ENCODE results near the gene ITPR3. TPM values are rescaled to one million over a fixed set of nuclear protein-coding genes. Genes with fewer than 3 reads are reported as not detected.
"Not testable (repeated sequence)": the region's sequence is repeated elsewhere in the genome, so short reads cannot be mapped to it uniquely, and the experiment has no call there.

Gene ITPR3
- total RNA-seq, 2 donors from 2014 or later = 39.2 to 50.8 TPM

- Mint-ChIP-seq H3K36me3 (peaks cover 12 to 19% of the 10 kb centered on the region in 2 donors), H3K27ac (peak overlapping the region; percentile 81 to 93), H3K9me3 (no peaks in the 10 kb centered on the region)
- ATAC-seq (peak in 1 of 2 donors; percentile 38), DNase-seq (ENCODE audit: low spot score in 2 of 2) (no peak)
Measured at GRCh38 chr6:33622456-33623431, 1.6 kb downstream of the ITPR3 start.

DNA sequence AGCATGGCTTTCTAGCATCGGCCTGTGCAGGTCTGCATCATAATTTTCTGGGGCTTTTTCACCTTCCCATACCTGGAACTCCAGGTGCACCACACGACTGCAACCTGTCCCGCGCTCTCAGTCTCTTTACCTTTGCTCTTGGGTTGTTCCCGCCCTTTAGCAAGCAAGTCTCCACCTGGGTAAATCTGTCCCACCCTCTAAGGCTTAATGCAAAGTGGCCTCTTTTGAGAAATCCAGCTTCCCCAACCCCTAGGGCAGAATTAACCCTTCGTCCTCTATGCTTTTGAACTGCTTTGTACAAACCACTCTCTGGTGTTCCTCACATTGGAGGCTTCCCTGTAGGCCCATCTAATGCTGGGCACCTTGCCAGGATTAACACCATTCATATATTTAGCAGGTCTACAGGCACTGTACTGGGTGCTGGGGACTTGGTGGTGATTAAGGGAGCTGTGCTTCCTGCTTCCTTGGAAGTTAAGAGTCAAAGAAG is 2.8 kb downstream of the ITPR3 start:
- no peak for DNase-seq (ENCODE audit: low spot score in 2 of 2)
- no peak for ATAC-seq
- peak overlapping the region in 1 of 2 donors; percentile 57 for H3K27ac Mint-ChIP-seq
- H3K36me3 Mint-ChIP-seq = peaks cover 12 to 19% of the 10 kb centered on the region in 2 donors
- H3K9me3 Mint-ChIP-seq = no peaks in the 10 kb centered on the region

DNA sequence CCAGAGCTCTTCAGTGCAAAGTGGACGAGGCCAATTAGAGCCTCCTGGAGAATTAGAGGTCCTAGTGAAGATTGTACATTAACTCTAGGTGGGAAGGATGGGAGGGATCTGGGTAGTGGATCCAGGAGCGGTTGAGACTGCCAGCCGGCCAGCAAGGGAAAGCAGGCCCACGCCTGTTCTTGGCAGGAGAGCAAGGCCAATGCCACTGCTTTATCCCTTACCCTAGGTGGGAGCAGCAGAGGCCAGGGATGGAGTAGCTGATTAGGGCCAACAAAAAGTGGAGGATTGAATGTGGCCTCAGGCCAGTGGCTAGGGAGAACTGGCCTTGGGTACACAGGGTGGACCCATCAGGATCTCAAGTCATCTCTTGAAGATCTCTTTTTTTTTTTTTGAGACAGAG is 3.7 kb downstream of the ITPR3 start:
- Mint-ChIP-seq H3K36me3 (peaks cover 12 to 19% of the 10 kb centered on the region in 2 donors), H3K27ac (peak overlapping the region; percentile 58 to 78), H3K9me3 (no peaks in the 10 kb centered on the region)
- ATAC-seq (no peak), DNase-seq (ENCODE audit: low spot score in 2 of 2) (no peak)

DNA sequence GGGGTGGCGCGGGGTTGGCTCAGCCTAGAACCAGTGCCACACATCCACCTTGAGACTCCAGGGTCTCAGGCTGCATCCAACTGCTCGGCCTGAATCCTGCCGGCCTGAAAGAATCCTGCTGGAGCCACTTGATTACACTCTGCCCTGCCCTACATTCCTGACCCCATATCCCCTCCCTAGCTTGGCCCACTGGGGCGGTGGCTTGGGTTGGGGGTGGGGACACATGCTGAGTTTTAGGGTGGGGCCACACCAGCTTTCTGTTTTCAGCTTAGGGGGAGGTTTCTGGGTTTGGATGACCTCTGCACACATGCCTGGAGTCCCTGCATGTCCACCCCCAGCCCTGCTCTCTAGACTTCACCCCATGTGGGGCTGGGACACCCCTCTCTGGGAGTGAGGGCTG is 6.8 kb downstream of the ITPR3 start:
- Mint-ChIP-seq H3K9me3 (peaks cover 0 to 3% of the 10 kb centered on the region in 2 donors), H3K36me3 (peaks cover 7 to 20% of the 10 kb centered on the region in 2 donors), H3K27ac (no peak overlapping the region)
- DNase-seq (ENCODE audit: low spot score in 2 of 2) = no peak
- no peak for ATAC-seq

DNA sequence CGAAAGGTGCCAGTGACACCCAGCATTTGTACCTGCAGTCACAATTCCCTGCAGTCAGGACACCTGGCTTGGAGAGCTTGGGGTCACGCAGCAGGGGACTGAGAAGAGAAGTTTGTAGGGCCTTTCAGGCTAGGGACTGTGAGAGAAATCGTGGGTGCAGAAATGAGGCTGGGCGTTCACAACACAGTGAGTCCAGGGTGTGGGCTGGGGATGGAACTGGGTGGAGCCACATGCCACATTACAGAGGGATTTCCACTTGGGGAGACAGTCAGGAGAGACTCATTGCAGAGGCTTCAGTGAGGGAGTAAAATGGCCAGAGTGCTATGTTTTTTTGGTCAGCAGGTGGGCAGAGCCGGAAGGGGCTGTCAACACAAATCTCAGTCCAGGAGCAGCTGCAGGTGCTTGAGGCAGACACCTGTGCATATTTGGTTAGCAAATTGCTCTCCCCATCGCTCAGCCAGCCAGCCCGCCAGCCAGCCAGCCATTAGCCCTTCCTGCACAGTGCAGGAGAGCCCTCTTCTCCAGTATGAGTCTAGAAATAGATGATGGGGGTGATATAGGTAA is 7.4 kb downstream of the ITPR3 start:
- H3K27ac Mint-ChIP-seq = no peak overlapping the region

DNA sequence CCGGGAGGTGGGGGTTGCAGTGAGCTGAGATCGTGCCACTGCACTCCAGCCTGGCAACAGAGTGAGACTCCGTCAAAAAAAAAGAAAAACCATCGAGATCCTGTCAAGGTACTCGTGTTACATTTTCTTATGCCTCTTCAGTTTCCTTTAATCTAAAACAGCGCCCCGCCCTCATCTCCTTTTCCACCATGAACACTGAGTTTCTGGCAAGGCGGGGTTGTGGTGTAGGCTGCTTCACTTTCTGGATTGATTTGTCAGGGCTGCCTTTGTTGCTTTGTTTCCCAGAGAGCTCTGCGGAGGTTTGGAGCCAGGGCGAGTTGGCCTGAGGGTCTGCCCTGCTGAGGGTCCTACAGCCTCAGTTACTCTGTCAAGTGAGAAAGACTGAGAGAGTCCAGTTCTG is 8.9 kb downstream of the ITPR3 start:
- DNase-seq (ENCODE audit: low spot score in 2 of 2) (no peak), ATAC-seq (no peak)
- H3K27ac Mint-ChIP-seq = peak overlapping the region in 1 of 2 donors; percentile 74
- peaks cover 0 to 3% of the 10 kb centered on the region in 2 donors for H3K9me3 Mint-ChIP-seq
- H3K36me3 Mint-ChIP-seq = peaks cover 0 to 11% of the 10 kb centered on the region in 2 donors

More for the DNA sequence above, 7.4 kb downstream of the ITPR3 start:
- H3K9me3 Mint-ChIP-seq = peaks cover 0 to 3% of the 10 kb centered on the region in 2 donors
- ATAC-seq = no peak
- no peak for DNase-seq (ENCODE audit: low spot score in 2 of 2)
- H3K36me3 Mint-ChIP-seq = peaks cover 7 to 18% of the 10 kb centered on the region in 2 donors

DNA sequence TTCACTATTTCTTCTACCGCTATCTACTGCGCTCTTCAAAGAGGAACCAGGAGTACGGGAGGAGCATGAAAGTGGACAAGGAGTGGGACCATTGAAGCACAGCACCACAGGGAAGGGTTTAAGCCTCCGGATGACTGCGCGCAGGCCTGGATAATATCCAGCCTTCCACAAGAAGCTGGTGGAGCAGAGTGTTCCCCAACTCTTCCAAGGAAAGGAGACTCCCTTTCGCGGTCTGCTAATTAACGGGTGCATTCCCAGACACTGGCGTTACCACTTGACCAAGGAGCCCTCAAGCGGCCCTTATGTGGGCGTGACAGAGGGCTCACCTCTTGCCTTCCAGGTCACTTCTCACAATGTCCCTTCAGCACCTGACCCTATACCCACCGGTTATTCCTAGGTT is 10.4 kb downstream of the ITPR3 start:
- ATAC-seq; DNase-seq (ENCODE audit: low spot score in 2 of 2); H3K9me3 Mint-ChIP-seq; H3K27ac Mint-ChIP-seq: not testable (repeated sequence)
- H3K36me3 Mint-ChIP-seq = peaks cover 0 to 11% of the 10 kb centered on the region in 2 donors

GRCh38 chr6:33631971-33632557 is 10.9 kb downstream of the ITPR3 start:
- no peak for DNase-seq (ENCODE audit: low spot score in 2 of 2)
- Mint-ChIP-seq H3K27ac (no peak overlapping the region), H3K36me3 (peaks cover 0 to 11% of the 10 kb centered on the region in 2 donors), H3K9me3 (peaks cover 0 to 3% of the 10 kb centered on the region in 2 donors)
- ATAC-seq = no peak

DNA sequence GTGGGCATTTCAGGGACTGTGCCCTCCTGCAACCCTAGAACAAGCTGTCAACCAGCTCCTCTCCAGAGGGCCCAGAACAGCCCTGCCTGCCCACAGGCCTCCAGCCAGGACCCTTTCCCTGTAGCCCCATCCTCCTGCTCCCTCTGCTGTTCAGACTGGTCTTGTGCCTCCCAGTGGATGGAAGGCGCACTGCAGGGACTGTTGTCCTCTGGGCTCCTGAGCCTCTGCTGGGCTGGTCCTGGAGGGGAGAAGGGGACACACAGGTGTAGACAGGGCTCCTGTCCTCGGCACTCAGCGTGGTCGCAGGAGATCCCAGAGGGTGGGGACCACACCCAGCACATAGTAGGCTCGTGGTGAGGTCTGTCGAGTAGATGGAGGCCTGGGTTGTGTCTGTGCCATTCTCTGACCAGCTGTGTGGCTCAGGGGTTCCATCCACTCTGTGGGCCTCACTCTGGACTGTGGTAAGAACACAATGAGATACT is 11.5 kb downstream of the ITPR3 start:
- DNase-seq (ENCODE audit: low spot score in 2 of 2) (peak; percentile 63 to 64), ATAC-seq (peak; percentile 63 to 70)
- Mint-ChIP-seq H3K36me3 (peaks cover 0 to 11% of the 10 kb centered on the region in 2 donors), H3K27ac (peak overlapping the region; percentile 38 to 72), H3K9me3 (peaks cover 0 to 3% of the 10 kb centered on the region in 2 donors)

DNA sequence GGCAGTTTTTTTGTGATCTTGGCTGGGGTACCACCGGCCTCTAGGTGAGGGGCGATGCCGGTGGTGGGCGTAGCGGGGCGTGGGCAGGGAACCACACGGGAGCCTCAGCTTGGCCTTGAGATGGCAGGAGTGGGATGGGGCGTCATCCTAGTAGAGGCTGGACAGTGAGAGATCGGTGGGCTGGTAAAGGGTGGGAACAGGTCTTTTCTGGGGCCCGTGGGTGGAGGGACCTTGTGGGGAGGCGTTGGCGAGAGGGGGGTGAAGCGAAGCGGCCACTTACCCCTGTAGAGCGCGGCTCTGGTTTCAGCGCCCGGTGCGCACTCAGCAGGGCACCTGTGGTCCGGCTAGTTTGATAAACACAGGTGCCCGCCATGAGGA is 12.0 kb downstream of the ITPR3 start:
- DNase-seq (ENCODE audit: low spot score in 2 of 2) (no peak), ATAC-seq (peak; percentile 1 to 8)
- Mint-ChIP-seq H3K36me3 (peaks cover 0 to 11% of the 10 kb centered on the region in 2 donors), H3K9me3 (peaks cover 0 to 3% of the 10 kb centered on the region in 2 donors), H3K27ac (peak overlapping the region in 1 of 2 donors; percentile 38)

GRCh38 chr6:33633462-33634158 is 12.5 kb downstream of the ITPR3 start:
- Mint-ChIP-seq H3K36me3 (peaks cover 0 to 11% of the 10 kb centered on the region in 2 donors), H3K9me3 (peaks cover 0 to 3% of the 10 kb centered on the region in 2 donors), H3K27ac (no peak overlapping the region)
- peak; percentile 80 to 82 for ATAC-seq
- DNase-seq (ENCODE audit: low spot score in 2 of 2) = peak; percentile 55 to 65

DNA sequence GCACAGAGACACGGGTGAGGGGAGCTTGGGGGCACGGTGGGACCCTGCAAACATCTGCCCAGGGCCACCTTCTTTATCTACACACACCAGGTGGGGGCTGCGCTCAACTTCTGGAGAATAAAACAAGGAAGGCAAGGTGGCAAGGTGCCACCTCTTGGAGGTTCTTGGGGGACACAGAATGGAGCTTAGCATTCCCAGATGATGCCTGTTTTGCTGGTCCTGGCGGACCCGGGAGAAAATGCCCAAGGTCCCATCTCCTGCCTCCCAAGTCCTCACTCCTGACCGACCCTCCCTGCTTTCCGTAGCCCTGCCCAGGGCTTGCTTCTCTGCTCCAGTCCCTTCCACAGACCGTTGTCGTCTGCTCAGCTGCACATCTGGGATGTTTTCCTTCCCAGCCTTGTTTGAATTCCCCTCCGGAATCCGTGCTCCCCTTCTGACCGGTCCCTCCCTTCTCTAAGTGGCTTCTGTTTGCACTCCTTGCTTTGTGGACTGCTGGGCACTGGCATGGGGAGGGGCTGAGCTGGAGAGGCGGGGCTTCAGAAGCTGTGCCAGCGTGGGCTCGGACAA is 13.1 kb downstream of the ITPR3 start:
- DNase-seq (ENCODE audit: low spot score in 2 of 2) (no peak), ATAC-seq (no peak)
- H3K9me3 Mint-ChIP-seq = peaks cover 0 to 3% of the 10 kb centered on the region in 2 donors
- H3K27ac Mint-ChIP-seq = no peak overlapping the region
- peaks cover 0 to 11% of the 10 kb centered on the region in 2 donors for H3K36me3 Mint-ChIP-seq

DNA sequence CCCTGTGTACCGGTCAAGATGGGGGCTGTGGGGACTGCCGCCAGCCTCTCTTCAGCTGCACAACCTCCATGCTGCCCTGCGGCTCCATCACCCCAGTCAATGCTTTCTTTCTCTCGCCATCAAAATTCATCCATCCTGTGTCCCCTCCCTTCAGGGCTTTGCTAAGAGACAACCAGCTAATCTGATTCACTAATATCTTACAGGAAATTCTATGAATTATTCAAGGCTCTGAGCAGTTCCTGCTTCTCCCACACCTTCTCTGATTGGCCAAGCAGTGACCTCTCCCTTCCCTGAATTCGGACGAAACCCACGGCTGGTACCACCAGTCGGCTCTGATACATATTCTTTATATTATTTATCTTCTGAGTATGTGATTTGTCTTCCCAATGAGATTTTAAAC is 13.8 kb downstream of the ITPR3 start:
- no peak for ATAC-seq
- DNase-seq (ENCODE audit: low spot score in 2 of 2) = no peak
- Mint-ChIP-seq H3K9me3 (peaks cover 0 to 3% of the 10 kb centered on the region in 2 donors), H3K36me3 (peaks cover 0 to 11% of the 10 kb centered on the region in 2 donors), H3K27ac (no peak overlapping the region)

DNA sequence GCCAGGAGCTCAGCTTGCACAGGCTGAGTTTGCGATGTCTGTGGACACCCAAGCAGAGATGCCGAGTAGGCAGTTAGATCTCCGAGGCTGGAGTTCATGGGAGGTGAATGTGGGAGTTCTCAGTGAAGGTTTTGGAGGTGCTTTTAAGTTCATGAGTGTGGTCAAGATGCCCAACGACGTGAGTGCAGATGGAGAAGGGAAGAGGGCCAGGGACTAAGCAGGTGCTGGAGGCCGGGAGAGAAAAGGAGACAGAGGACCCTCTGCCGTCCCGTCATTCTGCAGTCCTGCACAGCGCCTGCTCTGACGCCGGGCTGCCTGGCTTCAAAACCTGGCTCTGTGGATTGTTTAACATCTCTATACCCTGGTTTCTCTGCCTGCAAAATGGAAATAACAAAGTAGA is 15.5 kb downstream of the ITPR3 start:
- ATAC-seq = no peak
- Mint-ChIP-seq H3K36me3 (peaks cover 0 to 11% of the 10 kb centered on the region in 2 donors), H3K27ac (no peak overlapping the region), H3K9me3 (peaks cover 0 to 3% of the 10 kb centered on the region in 2 donors)
- no peak for DNase-seq (ENCODE audit: low spot score in 2 of 2)

- no peak overlapping the region for H3K27ac Mint-ChIP-seq
- no peaks in the 10 kb centered on the region for H3K36me3 Mint-ChIP-seq
- no peaks in the 10 kb centered on the region for H3K9me3 Mint-ChIP-seq
- no peak for ATAC-seq
- no peak for DNase-seq (ENCODE audit: low spot score in 2 of 2)
Measured at GRCh38 chr6:33638556-33638955, 17.4 kb downstream of the ITPR3 start.

- Mint-ChIP-seq H3K9me3 (no peaks in the 10 kb centered on the region), H3K27ac (peak overlapping the region in 1 of 2 donors; percentile 79), H3K36me3 (no peaks in the 10 kb centered on the region)
- ATAC-seq = no peak
- no peak for DNase-seq (ENCODE audit: low spot score in 2 of 2)
Measured at GRCh38 chr6:33639559-33639958, 18.4 kb downstream of the ITPR3 start.
